HepG2 (cell line): Measurements from ENCODE around the gene ZBTB20. TPM values are rescaled to one million over a fixed set of nuclear protein-coding genes. Genes with fewer than 3 reads are reported as not detected.

Experiments
- ATAC-seq: fragments of 200-7000 bp; cut with Tn5 transposase; 3 replicates; pipeline ENCODE4 v1.9.1; 2020; ENCODE audit warnings: mild to moderate bottlenecking, moderate library complexity
- BruUV-seq: library from RNA; stranded (reverse); fragments of 400-500 nt; replicated peaks from 2 replicates; lab custom pipeline; 2021; lab: Mats Ljungman, UMichigan
- CTCF ChIA-PET: fragments of 300-600 bp; formaldehyde crosslinking; extraction: SDS; loops from one replicate; lab custom pipeline; 2021; ENCODE audit warnings: low total read pairs, inconsistent platforms, low intra/inter-chr PET ratio; lab: Yijun Ruan, JAX
- POLR2A ChIA-PET: fragments of 350-600 bp; sonication (Branson Sonifier 250); formaldehyde crosslinking; loops from one replicate; lab custom pipeline; 2020; ENCODE audit warnings: antibody characterized with exemption, inconsistent platforms; lab: Yijun Ruan, JAX
- DNase-seq: peaks from one replicate; pipeline ENCODE4 v3.0.0-alpha.2; 2015; ENCODE audit warnings: low spot score
- FAIRE-seq: peaks from 3 replicates; lab custom pipeline; 2011; peaks lifted over from hg19 to GRCh38; lab: Jason Lieb, UNC
- H2AFZ ChIP-seq: one replicate; pipeline ENCODE4 v1.6.1; 2011; ENCODE audit warnings: low read length, inconsistent platforms
- H3K27ac ChIP-seq: fragments of 300-600 bp; 3 replicates; pipeline ENCODE4 v1.8.0; 2011; ENCODE audit warnings: mixed run types, mild to moderate bottlenecking, mixed read lengths, low read length, inconsistent platforms; ENCODE audit not compliant: insufficient read depth; ENCODE audit errors: extremely low read length
- H3K27me3 ChIP-seq, 2 experiments: fragments of 200-600 bp in 1 of 2; 2 replicates in 1 of 2; 3 replicates in 1 of 2; pipeline versions ENCODE4 v1.6.0 to v1.8.0; 2011; ENCODE audit warnings: low read length in 2 of 2, mild to moderate bottlenecking in 2 of 2, moderate library complexity in 2 of 2, inconsistent platforms in 1 of 2; ENCODE audit not compliant: insufficient read depth in 2 of 2, control insufficient read depth in 1 of 2
- H3K36me3 ChIP-seq, 2 experiments: fragments of 200-600 bp in 1 of 2; replicated peaks in 1 of 2; 2 replicates in 1 of 2; 3 replicates in 1 of 2; pipeline versions ENCODE4 v1.5.1 to v1.8.0; 2011; ENCODE audit warnings: low read length in 2 of 2, inconsistent platforms in 1 of 2; ENCODE audit not compliant: insufficient read depth in 2 of 2, control insufficient read depth in 1 of 2
- H3K4me1 ChIP-seq: 2 replicates; pipeline ENCODE4 v1.5.1; 2012; ENCODE audit warnings: low read length, inconsistent platforms; ENCODE audit not compliant: insufficient read depth
- H3K4me2 ChIP-seq: 2 replicates; pipeline ENCODE4 v1.6.0; 2011; ENCODE audit warnings: low read depth, low read length, inconsistent platforms
- H3K4me3 ChIP-seq, 3 experiments: fragments of 200-600 bp in 1 of 3; sonication (generic), shearing (Covaris generic) in 1 of 3; replicated peaks in 1 of 3; 2 replicates each; pipeline ENCODE4 v1.5.1; 2011 to 2016; ENCODE audit warnings: low read length in 3 of 3, inconsistent platforms in 2 of 3, low read depth in 2 of 3, mild to moderate bottlenecking in 2 of 3, control low read depth in 1 of 3, mixed read lengths in 1 of 3; ENCODE audit not compliant: insufficient read depth in 1 of 3
- H3K79me2 ChIP-seq: one replicate; pipeline ENCODE4 v1.6.1; 2011; ENCODE audit warnings: low read length, inconsistent platforms; ENCODE audit not compliant: insufficient read depth
- H3K9ac ChIP-seq: 2 replicates; pipeline ENCODE4 v1.6.0; 2011; ENCODE audit warnings: mild to moderate bottlenecking, low read depth, low read length, inconsistent platforms; ENCODE audit not compliant: insufficient read depth
- H3K9me3 ChIP-seq: 2 replicates; pipeline ENCODE4 v1.5.1; 2012; ENCODE audit warnings: mild to moderate bottlenecking, low read length
- H4K20me1 ChIP-seq: 2 replicates; pipeline ENCODE4 v1.6.0; 2011; ENCODE audit warnings: inconsistent platforms, mild to moderate bottlenecking, low read length, moderate library complexity; ENCODE audit not compliant: insufficient read depth
- ATF4 ChIP-seq, 2 experiments: fragments of 450-650 bp in 1 of 2; sonication (generic) in 1 of 2; formaldehyde crosslinking; IDR thresholded peaks; 2 replicates each; pipeline versions ENCODE4 v1.5.0 to v1.8.0; 2020 to 2022; ENCODE audit warnings: mild to moderate bottlenecking in 1 of 2, missing genetic modification reagents in 1 of 2
- HNF1A ChIP-seq, 2 experiments: sonication (generic) in 1 of 2; formaldehyde crosslinking in 1 of 2; IDR thresholded peaks; 2 replicates each; pipeline versions ENCODE4 v1.4.0 to v1.6.1; 2016 to 2020; ENCODE audit warnings: borderline replicate concordance in 1 of 2, low read depth in 1 of 2, mild to moderate bottlenecking in 1 of 2, missing genetic modification reagents in 1 of 2
- REXO4 ChIP-seq: sonication (generic); formaldehyde crosslinking; IDR thresholded peaks from 2 replicates; pipeline ENCODE4 v1.8.0; 2022; ENCODE audit warnings: missing genetic modification reagents, mild to moderate bottlenecking, borderline replicate concordance
- SYNCRIP ChIP-seq: fragments of 200-400 bp; formaldehyde crosslinking; IDR thresholded peaks from 2 replicates; pipeline ENCODE4 v1.6.1; 2018; ENCODE audit warnings: mild to moderate bottlenecking, low read depth, low read length; ENCODE audit not compliant: insufficient read depth
- TEAD2 ChIP-seq: sonication (generic); formaldehyde crosslinking; IDR thresholded peaks from 2 replicates; pipeline ENCODE4 v1.9.0; 2021; ENCODE audit warnings: missing genetic modification reagents
- ZFP37 ChIP-seq: sonication (generic); formaldehyde crosslinking; IDR thresholded peaks from 2 replicates; pipeline ENCODE4 v1.4.0; 2020; ENCODE audit warnings: missing genetic modification reagents, borderline replicate concordance
- in situ Hi-C: cut with HindIII; loops from 2 replicates; pipeline ENCODE4 v1.10.0; 2017; ENCODE audit warnings: low pct_unique_long_range_greater_than_20kb; ENCODE audit not compliant: extremely low pct_ligation_motif_present
- intact Hi-C: fragments of 100-400 bp; cut with micrococcal nuclease; formaldehyde crosslinking; loops from one replicate; pipeline ENCODE4 v1.10.0; 2022; ENCODE audit not compliant: unreplicated experiment
- polyA plus RNA-seq, 8 experiments: library from polyadenylated mRNA; depleted of rRNA in 3 of 8; stranded (reverse) in 7 of 8; unstranded in 1 of 8; fragments of >200 nt; fragmentation: Illumina TruSeq in 4 of 8; extraction: Trizol in 4 of 8; gene quantifications; 2 replicates each; pipeline versions ENCODE4 v1.2.1 to v1.2.3, GENCODE V29; 2011 to 2016; ENCODE audit warnings: low read depth in 4 of 8, missing spikeins in 1 of 8, mixed read lengths in 1 of 8; ENCODE audit not compliant: insufficient read depth in 1 of 8
- total RNA-seq, 5 experiments: library from RNA; depleted of rRNA; stranded (reverse); fragments of >200 nt; fragmentation: Illumina TruSeq; extraction: Trizol; gene quantifications; 2 replicates each; pipeline ENCODE4 v1.2.3, GENCODE V29; 2016; ENCODE audit warnings: low read depth in 1 of 5

ZBTB20 gene
- total and polyA plus RNA-seq, 2 of the 13 experiments (the other 11 are each of a cell fraction or from before 2014, with no cell fraction given), result 1.9 to 8.8 TPM

DNA sequence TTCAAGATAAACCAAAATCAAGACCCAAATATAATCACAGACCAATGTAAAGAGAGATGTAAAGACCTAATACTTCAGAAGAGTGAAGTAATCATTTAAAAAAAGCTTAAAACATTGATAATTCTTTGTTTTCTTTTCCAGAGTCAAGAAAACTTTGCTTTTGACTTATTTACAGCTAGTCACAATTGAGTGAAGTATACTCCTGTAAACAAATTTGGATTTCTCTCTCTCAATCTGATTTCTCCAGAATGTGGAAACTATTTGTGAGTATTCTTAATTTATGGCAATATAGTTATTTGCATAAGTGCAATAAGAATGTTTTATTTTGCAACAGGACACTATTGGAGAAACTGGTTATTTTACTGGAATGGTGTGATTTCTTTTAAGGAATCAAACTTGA is 43.7 kb upstream of the ZBTB20 start:
- ATAC-seq, result no peak
- no peak for DNase-seq
- in situ Hi-C loops (no loop called here), intact Hi-C loops (no loop called here)
- Histone ChIP-seq H3K27ac (no peak overlapping the region), H3K4me2 (no peak overlapping the region), H3K36me3 (no peaks in the 10 kb centered on the region), H3K27me3 (no peaks in the 10 kb centered on the region), H2AFZ (no peak overlapping the region), H3K9ac (no peak overlapping the region), H3K9me3 (peaks cover 7% of the 10 kb centered on the region; the same call in 1 of the 2 replicates), H3K4me1 (peaks cover 5% of the 10 kb centered on the region; the same call in 1 of the 2 replicates), H3K79me2 (no peaks in the 10 kb centered on the region), H4K20me1 (no peaks in the 10 kb centered on the region), H3K4me3 (no peak overlapping the region)
- TF ChIP-seq HNF1A (IDR thresholded peaks at IDR 0.05; ENCODE audit: low read depth) (no peak), HNF1A (CRISPR knock-in tag; IDR thresholded peaks at IDR 0.05; ENCODE audit: borderline replicate concordance) (no peak), ZFP37 (CRISPR knock-in tag) (no peak), TEAD2 (CRISPR knock-in tag) (no peak), SYNCRIP (no peak), REXO4 (CRISPR knock-in tag) (no peak), ATF4 (CRISPR knock-in tag; IDR thresholded peaks at IDR 0.05) (no peak)
- no TSS peak for BruUV-seq
- ChIA-PET POLR2A (no interaction called here), CTCF (no interaction called here)
- no peak for FAIRE-seq
